Measurements from ENCODE around the gene CYSLTR1. TPM values are rescaled to one million over a fixed set of nuclear protein-coding genes. Genes with fewer than 3 reads are reported as not detected.

CYSLTR1 gene
- total and polyA plus RNA-seq, 4 experiments from 2014 or later: 16.9 to 31.2 (median 28.2) TPM

GRCh38 chrX:78330540-78330939 is 3.1 kb upstream of the CYSLTR1 start:
- Histone ChIP-seq H3K27me3 (ENCODE audit: insufficient read depth, low read length) (no peaks in the 10 kb centered on the region), H3K36me3 (ENCODE audit: insufficient read depth, low read length) (no peaks in the 10 kb centered on the region), H3K4me3 (ENCODE audit: low read length in 2 of 2) (no peak overlapping the region), H3K27ac (ENCODE audit: low read depth, low read length) (no peak overlapping the region), H3K9me3 (ENCODE audit: control insufficient read depth in 1 of 2, low read length in 2 of 2) (no peaks in the 10 kb centered on the region), H3K4me1 (ENCODE audit: insufficient read depth, low read length) (peaks cover 78% of the 10 kb centered on the region)
- no peak for DNase-seq
- Mint-ChIP-seq H3K27ac (peak overlapping the region; percentile 9 to 90 (median 52)), H3K36me3 (peaks cover 0 to 5% of the 10 kb centered on the region in 2 donors), H3K9me3 (no peaks in the 10 kb centered on the region), H3K4me1 (peaks cover 39 to 81% (median 56%) of the 10 kb centered on the region in 4 donors), H3K4me3 (peak overlapping the region in 3 of 8 donors; percentile 48 to 77 (median 52)), H3K27me3 (no peaks in the 10 kb centered on the region)
- ChIA-PET CTCF (ENCODE audit: partially characterized antibody) (no interaction called here), POLR2A (ENCODE audit: partially characterized antibody) (interaction anchor here (1.1 kb wide), 1 partner anchor 19 kb away, joined by 3 read pairs; no protein-coding TSS in a partner anchor)
- intact Hi-C loops (cut with micrococcal nuclease): loop anchor here (5.0 kb wide), 1 partner anchor 193 kb away; the partner anchor contains the start of gene TAF9B

- Mint-ChIP-seq H3K4me1 (peaks cover 37 to 78% (median 54%) of the 10 kb centered on the region in 4 donors), H3K4me3 (peak overlapping the region in 5 of 8 donors; percentile 51 to 77 (median 68)), H3K27ac (peak overlapping the region; percentile 67 to 90 (median 84)), H3K9me3 (no peaks in the 10 kb centered on the region), H3K36me3 (peaks cover 0 to 5% of the 10 kb centered on the region in 2 donors), H3K27me3 (no peaks in the 10 kb centered on the region)
- no peaks in the 10 kb centered on the region for H3K9me3 ChIP-seq (ENCODE audit: control insufficient read depth in 1 of 2, low read length in 2 of 2)
- DNase-seq: no peak
- H3K4me3 ChIP-seq (ENCODE audit: low read length in 2 of 2): no peak overlapping the region
- H3K4me1 ChIP-seq (ENCODE audit: insufficient read depth, low read length): peaks cover 73% of the 10 kb centered on the region
- H3K27ac ChIP-seq (ENCODE audit: low read depth, low read length): peak overlapping the region; percentile 40
- intact Hi-C loops (cut with micrococcal nuclease): loop anchor here (5.0 kb wide), 1 partner anchor 193 kb away; the partner anchor contains the start of gene TAF9B
- POLR2A ChIA-PET (ENCODE audit: partially characterized antibody): interaction anchor here (1.1 kb wide), 1 partner anchor 19 kb away, joined by 3 read pairs; no protein-coding TSS in a partner anchor
- CTCF ChIA-PET (ENCODE audit: partially characterized antibody): no interaction called here
- no peaks in the 10 kb centered on the region for H3K27me3 ChIP-seq (ENCODE audit: insufficient read depth, low read length)
- no peaks in the 10 kb centered on the region for H3K36me3 ChIP-seq (ENCODE audit: insufficient read depth, low read length)
Observed at GRCh38 chrX:78330068-78330467, 2.7 kb upstream of the CYSLTR1 start.

GRCh38 chrX:78329486-78329885 is 2.1 kb upstream of the CYSLTR1 start:
- H3K4me3 Mint-ChIP-seq: peak overlapping the region; percentile 13 to 77 (median 62)
- no peaks in the 10 kb centered on the region for H3K9me3 ChIP-seq (ENCODE audit: control insufficient read depth in 1 of 2, low read length in 2 of 2)
- peak overlapping the region; percentile 67 to 90 (median 84) for H3K27ac Mint-ChIP-seq
- no peaks in the 10 kb centered on the region for H3K27me3 Mint-ChIP-seq
- ChIA-PET POLR2A (ENCODE audit: partially characterized antibody) (interaction anchor here (1.1 kb wide), 1 partner anchor 18 kb away, joined by 3 read pairs; no protein-coding TSS in a partner anchor), CTCF (ENCODE audit: partially characterized antibody) (no interaction called here)
- H3K9me3 Mint-ChIP-seq: no peaks in the 10 kb centered on the region
- peak in 4 of 5 donors; percentile 16 to 64 (median 34) for DNase-seq
- peaks cover 33 to 72% (median 49%) of the 10 kb centered on the region in 4 donors for H3K4me1 Mint-ChIP-seq
- H3K27me3 ChIP-seq (ENCODE audit: insufficient read depth, low read length): no peaks in the 10 kb centered on the region
- peak overlapping the region; percentile 40 for H3K27ac ChIP-seq (ENCODE audit: low read depth, low read length)
- peaks cover 67% of the 10 kb centered on the region for H3K4me1 ChIP-seq (ENCODE audit: insufficient read depth, low read length)
- intact Hi-C loops (cut with micrococcal nuclease): loop anchor here (5.0 to 10.0 kb wide), 3 partner anchors 55 to 415 kb away; partner anchors contain the start of gene ATP7A
- H3K4me3 ChIP-seq (ENCODE audit: low read length in 2 of 2): no peak overlapping the region
- peaks cover 0 to 3% of the 10 kb centered on the region in 2 donors for H3K36me3 Mint-ChIP-seq
- H3K36me3 ChIP-seq (ENCODE audit: insufficient read depth, low read length): no peaks in the 10 kb centered on the region

DNA sequence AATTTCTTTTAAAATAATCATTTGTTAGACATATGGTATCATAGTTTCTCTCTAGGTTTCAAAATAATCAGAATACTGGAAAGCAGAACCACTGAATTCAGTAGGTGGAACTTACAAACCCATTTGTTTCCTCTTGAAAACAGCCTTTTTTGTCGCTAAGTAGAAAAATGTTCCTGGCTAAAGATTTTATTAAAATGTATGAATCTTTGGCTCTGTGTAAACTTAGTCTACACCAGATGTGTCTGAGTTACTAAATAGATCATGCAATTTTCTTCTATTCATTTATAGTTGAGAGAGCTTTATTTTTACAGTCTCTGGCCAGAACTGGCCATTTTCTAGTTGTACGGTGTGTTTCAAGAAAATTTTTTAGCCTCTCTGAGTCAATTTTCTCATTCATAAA is 1.0 kb downstream of the CYSLTR1 start:
- peak overlapping the region; percentile 54 for H3K27ac ChIP-seq (ENCODE audit: low read depth, low read length)
- POLR2A ChIA-PET (ENCODE audit: partially characterized antibody): no interaction called here
- no peaks in the 10 kb centered on the region for H3K36me3 ChIP-seq (ENCODE audit: insufficient read depth, low read length)
- Mint-ChIP-seq H3K4me3 (peak overlapping the region; percentile 65 to 91 (median 80)), H3K27me3 (no peaks in the 10 kb centered on the region), H3K9me3 (peaks cover 0 to 2% (median 0%) of the 10 kb centered on the region in 8 donors), H3K36me3 (peaks cover 0 to 7% of the 10 kb centered on the region in 2 donors), H3K27ac (peak overlapping the region; percentile 15 to 93 (median 71)), H3K4me1 (peaks cover 33 to 68% (median 47%) of the 10 kb centered on the region in 4 donors)
- intact Hi-C loops (cut with micrococcal nuclease): loop anchor here (5.0 to 10.0 kb wide), 3 partner anchors 52 to 412 kb away; partner anchors contain the start of gene ATP7A
- CTCF ChIA-PET (ENCODE audit: partially characterized antibody): no interaction called here
- DNase-seq: no peak
- H3K4me3 ChIP-seq (ENCODE audit: low read length in 2 of 2): peak overlapping the region in 1 of 2 donors; percentile 46
- no peaks in the 10 kb centered on the region for H3K9me3 ChIP-seq (ENCODE audit: control insufficient read depth in 1 of 2, low read length in 2 of 2)
- no peaks in the 10 kb centered on the region for H3K27me3 ChIP-seq (ENCODE audit: insufficient read depth, low read length)
- peaks cover 60% of the 10 kb centered on the region for H3K4me1 ChIP-seq (ENCODE audit: insufficient read depth, low read length)

GRCh38 chrX:78322863-78323262 is 4.5 kb downstream of the CYSLTR1 start:
- ChIA-PET POLR2A (ENCODE audit: partially characterized antibody) (interaction anchor here (0.6 to 2.6 kb wide), 3 partner anchors 9 to 183 kb away, joined by 3 to 13 read pairs (median 7); partner anchors contain the start of gene TAF9B), CTCF (ENCODE audit: partially characterized antibody) (interaction anchor here (1.2 to 1.3 kb wide), 2 partner anchors 11 to 123 kb away, joined by 4 read pairs; no protein-coding TSS in a partner anchor)
- H3K27ac ChIP-seq (ENCODE audit: low read depth, low read length): peak overlapping the region; percentile 26
- intact Hi-C loops (cut with micrococcal nuclease): loop anchor here (1.0 to 10.0 kb wide), 4 partner anchors 10 to 408 kb away; partner anchors contain the start of gene ATP7A
- no peaks in the 10 kb centered on the region for H3K9me3 ChIP-seq (ENCODE audit: control insufficient read depth in 1 of 2, low read length in 2 of 2)
- H3K27me3 Mint-ChIP-seq: no peaks in the 10 kb centered on the region
- peak overlapping the region in 1 of 2 donors; percentile 32 for H3K4me3 ChIP-seq (ENCODE audit: low read length in 2 of 2)
- H3K9me3 Mint-ChIP-seq: peaks cover 0 to 2% (median 0%) of the 10 kb centered on the region in 8 donors
- no peaks in the 10 kb centered on the region for H3K36me3 ChIP-seq (ENCODE audit: insufficient read depth, low read length)
- H3K4me1 Mint-ChIP-seq: peaks cover 23 to 43% (median 30%) of the 10 kb centered on the region in 4 donors
- H3K4me3 Mint-ChIP-seq: peak overlapping the region in 7 of 8 donors; percentile 1 to 76 (median 23)
- peaks cover 32% of the 10 kb centered on the region for H3K4me1 ChIP-seq (ENCODE audit: insufficient read depth, low read length)
- H3K36me3 Mint-ChIP-seq: peaks cover 0 to 10% of the 10 kb centered on the region in 2 donors
- H3K27me3 ChIP-seq (ENCODE audit: insufficient read depth, low read length): no peaks in the 10 kb centered on the region
- DNase-seq: no peak
- H3K27ac Mint-ChIP-seq: peak overlapping the region; percentile 5 to 93 (median 78)

GRCh38 chrX:78321809-78322208 is 5.6 kb downstream of the CYSLTR1 start:
- POLR2A ChIA-PET (ENCODE audit: partially characterized antibody): interaction anchor here (0.6 to 2.6 kb wide), 4 partner anchors 10 to 1007 kb away, joined by 3 to 13 read pairs (median 5); no protein-coding TSS in a partner anchor

DNA sequence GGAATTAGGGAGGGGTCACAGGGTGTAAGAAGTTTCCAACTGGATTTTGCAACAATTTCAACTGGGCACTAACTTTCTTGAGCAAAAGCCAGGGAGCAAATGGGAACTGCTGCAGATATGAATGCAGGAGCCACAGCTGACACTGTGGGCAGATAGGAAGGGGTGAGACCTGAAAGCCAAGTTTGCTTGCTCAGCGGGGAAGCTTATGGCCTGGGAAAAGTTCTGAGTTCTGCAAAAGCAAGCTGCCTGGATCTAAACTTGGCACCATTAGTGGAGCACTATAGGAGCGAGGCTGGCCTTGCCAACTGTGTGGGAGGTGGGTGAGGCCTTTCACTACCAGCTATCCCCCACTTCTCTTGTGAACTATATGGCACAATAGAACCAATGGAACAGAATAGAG is 11.1 kb downstream of the CYSLTR1 start:
- CTCF ChIA-PET (ENCODE audit: partially characterized antibody): no interaction called here

More at GRCh38 chrX:78321809-78322208, 5.6 kb downstream of the CYSLTR1 start:
- intact Hi-C loops (cut with micrococcal nuclease): loop anchor here (2.0 to 10.0 kb wide), 3 partner anchors 47 to 407 kb away; partner anchors contain the start of gene ATP7A
- H3K4me1 Mint-ChIP-seq: peaks cover 20 to 42% (median 28%) of the 10 kb centered on the region in 4 donors
- peak overlapping the region; percentile 44 to 75 (median 60) for H3K4me3 Mint-ChIP-seq
- H3K36me3 Mint-ChIP-seq: peaks cover 0 to 7% of the 10 kb centered on the region in 2 donors
- Histone ChIP-seq H3K36me3 (ENCODE audit: insufficient read depth, low read length) (no peaks in the 10 kb centered on the region), H3K9me3 (ENCODE audit: control insufficient read depth in 1 of 2, low read length in 2 of 2) (no peaks in the 10 kb centered on the region), H3K4me1 (ENCODE audit: insufficient read depth, low read length) (peaks cover 30% of the 10 kb centered on the region), H3K27me3 (ENCODE audit: insufficient read depth, low read length) (no peaks in the 10 kb centered on the region), H3K4me3 (ENCODE audit: low read length in 2 of 2) (no peak overlapping the region), H3K27ac (ENCODE audit: low read depth, low read length) (no peak overlapping the region)
- H3K27ac Mint-ChIP-seq: peak overlapping the region; percentile 54 to 90 (median 83)
- no peaks in the 10 kb centered on the region for H3K27me3 Mint-ChIP-seq
- DNase-seq: peak; percentile 66 to 77 (median 74)
- CTCF ChIA-PET (ENCODE audit: partially characterized antibody): interaction anchor here (1.2 to 1.3 kb wide), 2 partner anchors 12 to 122 kb away, joined by 4 read pairs; no protein-coding TSS in a partner anchor
- peaks cover 0 to 2% (median 0%) of the 10 kb centered on the region in 8 donors for H3K9me3 Mint-ChIP-seq

More for the DNA sequence above, 11.1 kb downstream of the CYSLTR1 start:
- H3K27me3 Mint-ChIP-seq: no peaks in the 10 kb centered on the region
- no peak overlapping the region for H3K4me3 ChIP-seq (ENCODE audit: low read length in 2 of 2)
- H3K36me3 Mint-ChIP-seq: peaks cover 0 to 21% of the 10 kb centered on the region in 2 donors
- peaks cover 10 to 48% (median 28%) of the 10 kb centered on the region in 4 donors for H3K4me1 Mint-ChIP-seq
- H3K27me3 ChIP-seq (ENCODE audit: insufficient read depth, low read length): no peaks in the 10 kb centered on the region
- H3K36me3 ChIP-seq (ENCODE audit: insufficient read depth, low read length): no peaks in the 10 kb centered on the region
- intact Hi-C loops (cut with micrococcal nuclease): no loop called here
- no peak for DNase-seq
- H3K9me3 Mint-ChIP-seq: peaks cover 0 to 2% (median 0%) of the 10 kb centered on the region in 8 donors
- POLR2A ChIA-PET (ENCODE audit: partially characterized antibody): no interaction called here
- H3K27ac Mint-ChIP-seq: peak overlapping the region in 1 of 7 donors; percentile 57
- H3K4me1 ChIP-seq (ENCODE audit: insufficient read depth, low read length): peaks cover 5% of the 10 kb centered on the region
- no peaks in the 10 kb centered on the region for H3K9me3 ChIP-seq (ENCODE audit: control insufficient read depth in 1 of 2, low read length in 2 of 2)
- no peak overlapping the region for H3K27ac ChIP-seq (ENCODE audit: low read depth, low read length)
- no peak overlapping the region for H3K4me3 Mint-ChIP-seq

Measured in CD4-positive, alpha-beta memory T cell (primary cell).